ENCODE data around the gene GATB. TPM values are rescaled to one million over a fixed set of nuclear protein-coding genes. Genes with fewer than 3 reads are reported as not detected.

GATB gene
- total RNA-seq = 10 to 100 TPM; 19.2 to 24.1 TPM
- 10 to 100 TPM; 27.3 to 29.2 TPM for polyA plus RNA-seq (ENCODE audit: insufficient read length in 2 of 2)
- long read RNA-seq, donor 1, transcript GATB-201 (13 exons, 2,385 nt) = major isoform, 8 of 8 reads
- long read RNA-seq, donor 1, partial matches to known transcripts = 0 of 8 reads
- long read RNA-seq, donor 1, other reads (novel, unspliced or antisense) = 0 of 8 reads
- long read RNA-seq, donor 2, transcript GATB-201 (13 exons, 2,385 nt) = major isoform, 5 of 7 reads
- long read RNA-seq, donor 2, partial matches to known transcripts = 0 of 7 reads
- long read RNA-seq, donor 2, other reads (novel, unspliced or antisense) = 0 of 7 reads
- long read RNA-seq, donor 3, partial matches to known transcripts = 0 of 3 reads
- long read RNA-seq, donor 3, other reads (novel, unspliced or antisense) = 0 of 3 reads
- long read RNA-seq, donor 4, transcript GATB-201 (13 exons, 2,385 nt) = major isoform, 5 of 7 reads
- long read RNA-seq, donor 4, partial matches to known transcripts = 0 of 7 reads
- long read RNA-seq, donor 4, other reads (novel, unspliced or antisense) = 0 of 7 reads

GRCh38 chr4:151760712-151761661, at the start of gene GATB:
Gene GATB (minus strand): TSS chr4:151761007. CDS start chr4:151760982, 25 bp downstream.
- peak within 1 kb of the TSS; percentile 51 for H3K27ac ChIP-seq (ENCODE audit: low read depth, low read length)
- H3K36me3 ChIP-seq (ENCODE audit: control insufficient read depth, insufficient read depth, low read length) = peaks cover 5% of the 10 kb centered on the region
- H3K4me1 ChIP-seq (ENCODE audit: control insufficient read depth, insufficient read depth, low read length) = no peaks in the 10 kb centered on the region
- peak; percentile 94 to 100 (median 99) for DNase-seq (ENCODE audit: low read depth in 4 of 6, low spot score in 6 of 6)
- 2% methylated on average over 34 of the region's 35 CpGs for WGBS (ENCODE audit: insufficient coverage)
- no peaks in the 10 kb centered on the region for H3K9me3 ChIP-seq (ENCODE audit: control insufficient read depth, insufficient read depth, low read length)
- peaks cover 5% of the 10 kb centered on the region for H3K27me3 ChIP-seq (ENCODE audit: control insufficient read depth, insufficient read depth, low read length)
- peak within 1 kb of the TSS; percentile 94 for H3K4me3 ChIP-seq (ENCODE audit: low read depth, low read length)

- Histone ChIP-seq H3K36me3 (ENCODE audit: control insufficient read depth, insufficient read depth, low read length) (no peaks in the 10 kb centered on the region), H3K9me3 (ENCODE audit: control insufficient read depth, insufficient read depth, low read length) (no peaks in the 10 kb centered on the region), H3K27me3 (ENCODE audit: control insufficient read depth, insufficient read depth, low read length) (no peaks in the 10 kb centered on the region), H3K27ac (ENCODE audit: low read depth, low read length) (no peak overlapping the region), H3K4me1 (ENCODE audit: control insufficient read depth, insufficient read depth, low read length) (peaks cover 6% of the 10 kb centered on the region), H3K4me3 (ENCODE audit: low read depth, low read length) (no peak overlapping the region)
- WGBS (ENCODE audit: insufficient coverage) = 87% methylated on average over 4 of the region's 4 CpGs
- DNase-seq (ENCODE audit: low read depth in 4 of 6, low spot score in 6 of 6) = no peak
These were observed 49.7 kb upstream of the GATB start for GRCh38 chr4:151810476-151810875.

DNA sequence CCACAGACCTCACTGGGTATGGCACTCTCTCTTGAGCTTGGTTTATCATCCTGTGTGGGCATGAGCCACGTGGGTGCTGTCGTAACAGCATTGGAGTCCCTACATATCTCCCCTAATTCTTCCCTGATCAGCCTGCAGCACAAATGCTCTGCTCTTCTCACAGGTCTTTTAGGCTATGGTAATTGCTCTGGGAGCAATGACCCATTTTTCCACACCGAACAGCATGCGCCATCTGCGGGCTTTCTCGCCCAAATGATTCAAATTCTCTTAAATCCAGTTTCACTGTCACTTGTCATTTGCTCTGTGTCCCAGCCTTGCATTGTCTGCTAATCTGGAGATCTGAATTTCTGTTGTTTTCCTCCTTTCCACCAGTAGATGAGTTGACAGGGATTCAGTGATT, 48.9 kb upstream of the GATB start:
- DNase-seq (ENCODE audit: low read depth in 4 of 6, low spot score in 6 of 6) = peak in 2 of 6 donors; percentile 22 to 76

GRCh38 chr4:151808542-151808941, 47.7 kb upstream of the GATB start:
- DNase-seq (ENCODE audit: low read depth in 4 of 6, low spot score in 6 of 6) = peak in 1 of 6 donors; percentile 27

More for the DNA sequence above, 48.9 kb upstream of the GATB start:
- Histone ChIP-seq H3K4me1 (ENCODE audit: control insufficient read depth, insufficient read depth, low read length) (peaks cover 6% of the 10 kb centered on the region), H3K27me3 (ENCODE audit: control insufficient read depth, insufficient read depth, low read length) (no peaks in the 10 kb centered on the region), H3K9me3 (ENCODE audit: control insufficient read depth, insufficient read depth, low read length) (no peaks in the 10 kb centered on the region), H3K27ac (ENCODE audit: low read depth, low read length) (no peak overlapping the region), H3K4me3 (ENCODE audit: low read depth, low read length) (no peak overlapping the region), H3K36me3 (ENCODE audit: control insufficient read depth, insufficient read depth, low read length) (no peaks in the 10 kb centered on the region)
- 63% methylated on average over 4 of the region's 6 CpGs for WGBS (ENCODE audit: insufficient coverage)

GRCh38 chr4:151808120-151808529, 47.3 kb upstream of the GATB start:
- H3K27ac ChIP-seq (ENCODE audit: low read depth, low read length) = no peak overlapping the region
- no peaks in the 10 kb centered on the region for H3K36me3 ChIP-seq (ENCODE audit: control insufficient read depth, insufficient read depth, low read length)
- DNase-seq (ENCODE audit: low read depth in 4 of 6, low spot score in 6 of 6) = peak in 1 of 6 donors; percentile 26
- no peaks in the 10 kb centered on the region for H3K27me3 ChIP-seq (ENCODE audit: control insufficient read depth, insufficient read depth, low read length)
- H3K9me3 ChIP-seq (ENCODE audit: control insufficient read depth, insufficient read depth, low read length) = no peaks in the 10 kb centered on the region
- H3K4me1 ChIP-seq (ENCODE audit: control insufficient read depth, insufficient read depth, low read length) = peaks cover 6% of the 10 kb centered on the region
- WGBS (ENCODE audit: insufficient coverage) = 70% methylated on average over 7 of the region's 9 CpGs
- H3K4me3 ChIP-seq (ENCODE audit: low read depth, low read length) = no peak overlapping the region

More at GRCh38 chr4:151808542-151808941, 47.7 kb upstream of the GATB start:
- WGBS (ENCODE audit: insufficient coverage) = 100% methylated on average over 4 of the region's 4 CpGs
- Histone ChIP-seq H3K9me3 (ENCODE audit: control insufficient read depth, insufficient read depth, low read length) (no peaks in the 10 kb centered on the region), H3K27me3 (ENCODE audit: control insufficient read depth, insufficient read depth, low read length) (no peaks in the 10 kb centered on the region), H3K27ac (ENCODE audit: low read depth, low read length) (no peak overlapping the region), H3K4me1 (ENCODE audit: control insufficient read depth, insufficient read depth, low read length) (peaks cover 6% of the 10 kb centered on the region), H3K36me3 (ENCODE audit: control insufficient read depth, insufficient read depth, low read length) (no peaks in the 10 kb centered on the region), H3K4me3 (ENCODE audit: low read depth, low read length) (no peak overlapping the region)

DNA sequence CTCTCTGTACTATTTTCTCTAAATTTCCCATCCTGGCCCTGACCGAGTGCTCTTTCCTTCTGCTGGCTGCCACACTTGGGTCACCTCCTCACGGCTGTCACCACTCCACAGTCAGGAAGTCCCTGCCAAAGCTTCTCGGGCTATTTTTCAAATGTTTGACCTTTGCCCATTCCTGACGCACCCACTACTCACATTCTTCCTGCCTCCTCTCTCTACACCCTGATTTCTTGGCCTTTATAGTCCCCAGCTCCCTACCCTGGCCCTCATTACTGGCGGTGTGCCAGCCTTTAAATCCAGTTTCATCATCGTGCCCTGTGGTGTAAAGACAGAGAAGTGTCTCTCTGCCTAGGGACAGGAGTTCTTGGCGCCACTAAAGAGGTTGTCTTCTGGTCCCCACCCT, 46.4 kb upstream of the GATB start:
- Histone ChIP-seq H3K27ac (ENCODE audit: low read depth, low read length) (peak overlapping the region; percentile 26), H3K27me3 (ENCODE audit: control insufficient read depth, insufficient read depth, low read length) (no peaks in the 10 kb centered on the region), H3K9me3 (ENCODE audit: control insufficient read depth, insufficient read depth, low read length) (no peaks in the 10 kb centered on the region), H3K36me3 (ENCODE audit: control insufficient read depth, insufficient read depth, low read length) (no peaks in the 10 kb centered on the region), H3K4me3 (ENCODE audit: low read depth, low read length) (no peak overlapping the region), H3K4me1 (ENCODE audit: control insufficient read depth, insufficient read depth, low read length) (peaks cover 6% of the 10 kb centered on the region)
- DNase-seq (ENCODE audit: low read depth in 4 of 6, low spot score in 6 of 6) = no peak
- WGBS (ENCODE audit: insufficient coverage) = 90% methylated on average over 5 of the region's 7 CpGs

- no peaks in the 10 kb centered on the region for H3K9me3 ChIP-seq (ENCODE audit: control insufficient read depth, insufficient read depth, low read length)
- no peak for DNase-seq (ENCODE audit: low read depth in 4 of 6, low spot score in 6 of 6)
- WGBS (ENCODE audit: insufficient coverage) = 80% methylated on average over 1 of the region's 6 CpGs
- no peaks in the 10 kb centered on the region for H3K27me3 ChIP-seq (ENCODE audit: control insufficient read depth, insufficient read depth, low read length)
- H3K4me1 ChIP-seq (ENCODE audit: control insufficient read depth, insufficient read depth, low read length) = peaks cover 6% of the 10 kb centered on the region
- H3K4me3 ChIP-seq (ENCODE audit: low read depth, low read length) = no peak overlapping the region
- H3K36me3 ChIP-seq (ENCODE audit: control insufficient read depth, insufficient read depth, low read length) = no peaks in the 10 kb centered on the region
- peak overlapping the region; percentile 26 for H3K27ac ChIP-seq (ENCODE audit: low read depth, low read length)
These were observed 45.7 kb upstream of the GATB start for GRCh38 chr4:151806511-151806927.

GRCh38 chr4:151804821-151805220, 44.0 kb upstream of the GATB start:
- Histone ChIP-seq H3K36me3 (ENCODE audit: control insufficient read depth, insufficient read depth, low read length) (peaks cover 2% of the 10 kb centered on the region), H3K27me3 (ENCODE audit: control insufficient read depth, insufficient read depth, low read length) (no peaks in the 10 kb centered on the region), H3K27ac (ENCODE audit: low read depth, low read length) (no peak overlapping the region), H3K4me1 (ENCODE audit: control insufficient read depth, insufficient read depth, low read length) (peaks cover 6% of the 10 kb centered on the region), H3K4me3 (ENCODE audit: low read depth, low read length) (no peak overlapping the region), H3K9me3 (ENCODE audit: control insufficient read depth, insufficient read depth, low read length) (no peaks in the 10 kb centered on the region)
- DNase-seq (ENCODE audit: low read depth in 4 of 6, low spot score in 6 of 6) = no peak
- no CpG with 5 or more reads among the region's 1 CpG for WGBS (ENCODE audit: insufficient coverage)

DNA sequence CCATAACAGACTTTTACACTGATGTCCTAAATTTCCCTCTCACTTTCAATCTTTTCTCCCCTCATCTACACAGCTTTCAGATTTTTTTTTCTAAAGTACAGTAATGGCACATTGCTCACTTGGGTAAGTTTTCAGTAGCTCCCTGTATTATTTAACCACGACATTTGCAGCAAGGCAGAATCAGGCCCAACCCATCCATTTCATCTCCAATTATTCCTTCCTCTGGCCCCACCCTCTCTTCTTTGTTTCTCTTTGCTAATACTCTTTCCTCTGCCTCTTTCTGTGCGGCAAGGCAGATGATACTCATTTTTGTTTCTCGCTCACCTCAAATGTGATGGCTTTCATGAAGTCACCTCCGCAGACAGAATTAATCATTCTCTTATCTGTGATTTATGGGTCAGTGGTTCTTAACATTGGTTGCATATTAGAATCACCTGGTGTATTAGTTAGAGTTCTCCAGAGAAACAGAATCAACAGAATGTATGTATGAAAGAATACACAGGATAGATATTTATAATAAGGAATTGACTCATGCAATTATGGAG, 43.4 kb upstream of the GATB start:
- 62% methylated on average over 1 of the region's 4 CpGs for WGBS (ENCODE audit: insufficient coverage)
- Histone ChIP-seq H3K9me3 (ENCODE audit: control insufficient read depth, insufficient read depth, low read length) (no peaks in the 10 kb centered on the region), H3K27me3 (ENCODE audit: control insufficient read depth, insufficient read depth, low read length) (no peaks in the 10 kb centered on the region), H3K36me3 (ENCODE audit: control insufficient read depth, insufficient read depth, low read length) (peaks cover 2% of the 10 kb centered on the region), H3K4me3 (ENCODE audit: low read depth, low read length) (no peak overlapping the region), H3K4me1 (ENCODE audit: control insufficient read depth, insufficient read depth, low read length) (no peaks in the 10 kb centered on the region), H3K27ac (ENCODE audit: low read depth, low read length) (no peak overlapping the region)
- DNase-seq (ENCODE audit: low read depth in 4 of 6, low spot score in 6 of 6) = no peak
